Measurements from ENCODE around the gene KCNQ2. TPM values are rescaled to one million over a fixed set of nuclear protein-coding genes. Genes with fewer than 3 reads are reported as not detected.

The KCNQ2 gene
- total RNA-seq, 2 experiments from 2014 or later, result not detected

GRCh38 chr20:63446216-63447024 is 26.0 kb downstream of the KCNQ2 start:
- no peaks in the 10 kb centered on the region for H3K36me3 Mint-ChIP-seq (ENCODE audit: low read depth)
- peaks cover 5% of the 10 kb centered on the region for H3K9me3 Mint-ChIP-seq (ENCODE audit: low read depth)
- ATAC-seq (no peak), DNase-seq (no peak)
- no peak overlapping the region for H3K27ac Mint-ChIP-seq
- ChIA-PET CTCF (no interaction called here), POLR2A (no interaction called here)
- peaks cover 10% of the 10 kb centered on the region for H3K4me1 Mint-ChIP-seq
- no peak overlapping the region for H3K4me3 Mint-ChIP-seq
- peaks cover 6% of the 10 kb centered on the region for H3K27me3 Mint-ChIP-seq
- intact Hi-C loops (cut with DNase I, micrococcal nuclease), result no loop called here

GRCh38 chr20:63445075-63445734 is 27.2 kb downstream of the KCNQ2 start:
- ChIA-PET POLR2A (no interaction called here), CTCF (interaction anchor here (0.6 kb wide), 1 partner anchor 81 kb away, joined by 3 read pairs; no protein-coding TSS in a partner anchor)
- Mint-ChIP-seq H3K27ac (no peak overlapping the region), H3K27me3 (peaks cover 6% of the 10 kb centered on the region), H3K4me1 (peaks cover 15% of the 10 kb centered on the region), H3K9me3 (ENCODE audit: low read depth) (peaks cover 5% of the 10 kb centered on the region), H3K4me3 (no peak overlapping the region), H3K36me3 (ENCODE audit: low read depth) (no peaks in the 10 kb centered on the region)
- intact Hi-C loops (cut with DNase I, micrococcal nuclease), result no loop called here
- no peak for DNase-seq
- no peak for ATAC-seq

GRCh38 chr20:63444548-63444947 is 27.9 kb downstream of the KCNQ2 start:
- POLR2A ChIA-PET, result no interaction called here
- H3K4me1 Mint-ChIP-seq, result peaks cover 15% of the 10 kb centered on the region
- H3K4me3 Mint-ChIP-seq, result no peak overlapping the region
- peaks cover 5% of the 10 kb centered on the region for H3K9me3 Mint-ChIP-seq (ENCODE audit: low read depth)
- intact Hi-C loops (cut with DNase I, micrococcal nuclease), result no loop called here
- no peak overlapping the region for H3K27ac Mint-ChIP-seq
- DNase-seq (no peak), ATAC-seq (no peak)
- CTCF ChIA-PET, result no interaction called here
- no peaks in the 10 kb centered on the region for H3K36me3 Mint-ChIP-seq (ENCODE audit: low read depth)
- H3K27me3 Mint-ChIP-seq, result peaks cover 6% of the 10 kb centered on the region

- intact Hi-C loops (cut with DNase I, micrococcal nuclease), result no loop called here
- H3K9me3 Mint-ChIP-seq (ENCODE audit: low read depth), result peaks cover 5% of the 10 kb centered on the region
- no peak for ATAC-seq
Measured at GRCh38 chr20:63443606-63444395, 28.7 kb downstream of the KCNQ2 start.

GRCh38 chr20:63442100-63442493 is 30.4 kb downstream of the KCNQ2 start:
- intact Hi-C loops (cut with DNase I, micrococcal nuclease), result no loop called here
- H3K4me3 Mint-ChIP-seq, result no peak overlapping the region
- H3K9me3 Mint-ChIP-seq (ENCODE audit: low read depth), result peaks cover 5% of the 10 kb centered on the region
- CTCF ChIA-PET, result interaction anchor here (0.7 to 1.7 kb wide), 4 partner anchors 18 to 79 kb away, joined by 3 to 4 read pairs (median 4); partner anchors contain the start of gene PPDPF
- peaks cover 15% of the 10 kb centered on the region for H3K4me1 Mint-ChIP-seq
- H3K27ac Mint-ChIP-seq, result no peak overlapping the region
- ATAC-seq (peak; percentile 65), DNase-seq (peak; percentile 85)
- H3K36me3 Mint-ChIP-seq (ENCODE audit: low read depth), result no peaks in the 10 kb centered on the region
- POLR2A ChIA-PET, result no interaction called here
- H3K27me3 Mint-ChIP-seq, result peaks cover 7% of the 10 kb centered on the region

More at GRCh38 chr20:63443606-63444395, 28.7 kb downstream of the KCNQ2 start:
- DNase-seq, result no peak
- peaks cover 15% of the 10 kb centered on the region for H3K4me1 Mint-ChIP-seq
- no peak overlapping the region for H3K27ac Mint-ChIP-seq
- H3K27me3 Mint-ChIP-seq, result peaks cover 6% of the 10 kb centered on the region
- POLR2A ChIA-PET, result no interaction called here
- H3K36me3 Mint-ChIP-seq (ENCODE audit: low read depth), result no peaks in the 10 kb centered on the region
- no peak overlapping the region for H3K4me3 Mint-ChIP-seq
- CTCF ChIA-PET, result no interaction called here

- H3K36me3 Mint-ChIP-seq (ENCODE audit: low read depth), result no peaks in the 10 kb centered on the region
- peak; percentile 82 for ATAC-seq
- intact Hi-C loops (cut with DNase I, micrococcal nuclease), result no loop called here
- peaks cover 5% of the 10 kb centered on the region for H3K9me3 Mint-ChIP-seq (ENCODE audit: low read depth)
- peak overlapping the region; percentile 2 for H3K4me3 Mint-ChIP-seq
- ChIA-PET CTCF (interaction anchor here (0.7 to 1.7 kb wide), 4 partner anchors 33 to 98 kb away, joined by 3 to 4 read pairs (median 4); partner anchors contain the start of gene PPDPF), POLR2A (no interaction called here)
- peak overlapping the region; percentile 15 for H3K27ac Mint-ChIP-seq
- peak; percentile 76 for DNase-seq
- H3K27me3 Mint-ChIP-seq, result peaks cover 8% of the 10 kb centered on the region
- peaks cover 15% of the 10 kb centered on the region for H3K4me1 Mint-ChIP-seq
Measured at GRCh38 chr20:63441136-63442099, 31.0 kb downstream of the KCNQ2 start.

GRCh38 chr20:63440366-63440955 is 32.0 kb downstream of the KCNQ2 start:
- Mint-ChIP-seq H3K27me3 (peaks cover 8% of the 10 kb centered on the region), H3K9me3 (ENCODE audit: low read depth) (peaks cover 5% of the 10 kb centered on the region), H3K4me3 (no peak overlapping the region), H3K27ac (no peak overlapping the region), H3K4me1 (peaks cover 15% of the 10 kb centered on the region), H3K36me3 (ENCODE audit: low read depth) (no peaks in the 10 kb centered on the region)
- ATAC-seq (no peak), DNase-seq (peak; percentile 36)
- POLR2A ChIA-PET, result no interaction called here
- intact Hi-C loops (cut with DNase I, micrococcal nuclease), result no loop called here
- CTCF ChIA-PET, result interaction anchor here (0.6 to 0.7 kb wide), 2 partner anchors 31 to 126 kb away, joined by 3 read pairs; no protein-coding TSS in a partner anchor

- DNase-seq (no peak), ATAC-seq (no peak)
- Mint-ChIP-seq H3K9me3 (ENCODE audit: low read depth) (peaks cover 5% of the 10 kb centered on the region), H3K27me3 (peaks cover 8% of the 10 kb centered on the region), H3K36me3 (ENCODE audit: low read depth) (no peaks in the 10 kb centered on the region), H3K4me1 (peaks cover 17% of the 10 kb centered on the region), H3K4me3 (no peak overlapping the region), H3K27ac (no peak overlapping the region)
- POLR2A ChIA-PET, result no interaction called here
- intact Hi-C loops (cut with DNase I, micrococcal nuclease), result loop anchor here in 1 of 2 experiments (5.0 kb wide), 1 partner anchor 82 kb away; the partner anchor contains the start of gene PPDPF
- CTCF ChIA-PET, result interaction anchor here (0.6 to 0.7 kb wide), 2 partner anchors 30 to 126 kb away, joined by 3 read pairs; no protein-coding TSS in a partner anchor
Measured at GRCh38 chr20:63439866-63440265, 32.6 kb downstream of the KCNQ2 start.

GRCh38 chr20:63438121-63438520 is 34.3 kb downstream of the KCNQ2 start:
- H3K27ac Mint-ChIP-seq, result no peak overlapping the region
- H3K4me1 Mint-ChIP-seq, result peaks cover 21% of the 10 kb centered on the region
- DNase-seq (no peak), ATAC-seq (no peak)
- POLR2A ChIA-PET, result no interaction called here
- H3K4me3 Mint-ChIP-seq, result no peak overlapping the region
- H3K9me3 Mint-ChIP-seq (ENCODE audit: low read depth), result peaks cover 4% of the 10 kb centered on the region
- intact Hi-C loops (cut with DNase I, micrococcal nuclease), result loop anchor here in 1 of 2 experiments (5.0 kb wide), 1 partner anchor 84 kb away; the partner anchor contains the start of gene PPDPF
- CTCF ChIA-PET, result no interaction called here
- H3K27me3 Mint-ChIP-seq, result peaks cover 8% of the 10 kb centered on the region
- H3K36me3 Mint-ChIP-seq (ENCODE audit: low read depth), result no peaks in the 10 kb centered on the region

GRCh38 chr20:63435552-63435951 is 36.9 kb downstream of the KCNQ2 start:
- H3K4me3 Mint-ChIP-seq, result no peak overlapping the region
- ChIA-PET POLR2A (no interaction called here), CTCF (interaction anchor here (0.7 kb wide), 1 partner anchor 107 kb away, joined by 4 read pairs; no protein-coding TSS in a partner anchor)
- intact Hi-C loops (cut with DNase I, micrococcal nuclease), result loop anchor here (1.0 to 5.0 kb wide), 3 partner anchors 85 to 102 kb away; partner anchors contain the start of genes PPDPF (in 2 of the 2) and PTK6 (in 1 of the 2)
- peaks cover 6% of the 10 kb centered on the region for H3K4me1 Mint-ChIP-seq
- ATAC-seq, result no peak
- H3K27me3 Mint-ChIP-seq, result peaks cover 8% of the 10 kb centered on the region
- no peak for DNase-seq
- H3K36me3 Mint-ChIP-seq (ENCODE audit: low read depth), result no peaks in the 10 kb centered on the region
- H3K27ac Mint-ChIP-seq, result no peak overlapping the region
- no peaks in the 10 kb centered on the region for H3K9me3 Mint-ChIP-seq (ENCODE audit: low read depth)
